ENCODE measurements around the gene MT1X. TPM values are rescaled to one million over a fixed set of nuclear protein-coding genes. Genes with fewer than 3 reads are reported as not detected.

The MT1X gene
- total and polyA plus RNA-seq, 2 of the 13 experiments (the other 11 are each of a cell fraction or from before 2014, with no cell fraction given), result 19.7 to 288 TPM

DNA sequence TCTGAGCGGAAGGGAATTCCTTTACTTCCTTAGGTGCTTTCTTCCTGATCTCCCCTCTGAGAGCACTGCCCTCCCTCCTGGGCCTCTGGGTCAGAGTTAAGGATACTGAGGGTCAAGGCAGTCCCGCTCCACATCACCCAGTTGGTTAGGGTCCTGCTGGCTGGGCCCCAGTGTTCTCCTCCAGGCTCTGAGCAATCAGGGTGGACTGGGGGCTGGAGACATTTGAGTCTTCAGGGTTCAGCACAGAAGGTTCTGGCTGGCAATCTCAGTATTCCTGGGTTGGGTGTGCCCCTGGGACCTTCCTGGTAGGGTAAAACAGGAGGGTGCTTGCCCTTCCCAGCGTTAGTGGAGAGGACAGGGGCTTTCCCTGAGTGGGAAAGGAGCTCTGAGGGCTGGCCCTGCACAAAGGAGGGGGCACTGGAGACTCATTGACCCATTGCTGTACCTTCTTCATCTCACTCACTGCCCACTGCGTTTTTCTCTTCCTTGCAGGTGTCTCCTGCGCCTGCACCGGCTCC is 49.4 kb upstream of the MT1X start:
- peak overlapping the region; percentile 77; the same call in 1 of the 2 replicates for H3K4me2 ChIP-seq (ENCODE audit: low read depth, low read length)
- no peak for DNase-seq (ENCODE audit: low spot score)
- H3K27ac ChIP-seq (ENCODE audit: extremely low read length, insufficient read depth, low read length), result no peak overlapping the region
- no peaks in the 10 kb centered on the region for H3K79me2 ChIP-seq (ENCODE audit: insufficient read depth, low read length)
- H3K9me3 ChIP-seq (ENCODE audit: low read length), result no peaks in the 10 kb centered on the region
- in situ Hi-C loops (cut with HindIII; ENCODE audit: extremely low pct_ligation_motif_present, low pct_unique_long_range_greater_than_20kb), result no loop called here
- peaks cover 8 to 89% of the 10 kb centered on the region in 2 experiments; a peak in 4 of 5 replicates for H3K27me3 ChIP-seq (ENCODE audit: control insufficient read depth in 1 of 2, insufficient read depth in 2 of 2, low read length in 2 of 2)
- H3K4me3 ChIP-seq (replicated peaks in 1 of 3; ENCODE audit: insufficient read depth in 1 of 3, low read depth in 2 of 3, low read length in 3 of 3), result peak overlapping the region in 2 of 3 experiments; percentile 54 to 73; a peak in 3 of 6 replicates
- no TSS peak for BruUV-seq (replicated peaks)
- ChIA-PET POLR2A (interaction anchor here (1.2 kb wide), 1 partner anchor 25 kb away, joined by 3 read pairs; the partner anchor contains the start of gene MT2A), CTCF (ENCODE audit: low intra/inter-chr PET ratio, low total read pairs) (no interaction called here)
- no peak for ATAC-seq
- FAIRE-seq, result no peak
- H3K9ac ChIP-seq (ENCODE audit: insufficient read depth, low read depth, low read length), result no peak overlapping the region
- no peaks in the 10 kb centered on the region for H4K20me1 ChIP-seq (ENCODE audit: insufficient read depth, low read length)
- H3K36me3 ChIP-seq (replicated peaks in 1 of 2; ENCODE audit: control insufficient read depth in 1 of 2, insufficient read depth in 2 of 2, low read length in 2 of 2), result no peaks in the 10 kb centered on the region
- intact Hi-C loops (cut with micrococcal nuclease; ENCODE audit: unreplicated experiment), result no loop called here
- H2AFZ ChIP-seq (ENCODE audit: low read length), result no peak overlapping the region
- 63% methylated on average over 4 of the region's 6 CpGs for whole genome bisulfite sequencing (ENCODE audit: low lambda C conversion rate)
- no peak for TF ChIP-seq ZNF143 (CRISPR knock-in tag; IDR thresholded peaks at IDR 0.05)
- no peak for TF ChIP-seq ZNF317 (CRISPR knock-in tag; IDR thresholded peaks at IDR 0.05)
- no peak for TF ChIP-seq PITX1 (CRISPR knock-in tag; IDR thresholded peaks at IDR 0.05)
- TF ChIP-seq SALL1 (CRISPR knock-in tag; IDR thresholded peaks at IDR 0.05), result no peak
- no peak for TF ChIP-seq CREM (IDR thresholded peaks at IDR 0.05)
- no peak for TF ChIP-seq CREM (CRISPR knock-in tag; IDR thresholded peaks at IDR 0.05)
- TF ChIP-seq ZNF350 (CRISPR knock-in tag; IDR thresholded peaks at IDR 0.05; ENCODE audit: borderline replicate concordance, low read depth), result no peak
- no peak for TF ChIP-seq TOE1 (CRISPR knock-in tag; IDR thresholded peaks at IDR 0.05)
- TF ChIP-seq, protein P1, sequence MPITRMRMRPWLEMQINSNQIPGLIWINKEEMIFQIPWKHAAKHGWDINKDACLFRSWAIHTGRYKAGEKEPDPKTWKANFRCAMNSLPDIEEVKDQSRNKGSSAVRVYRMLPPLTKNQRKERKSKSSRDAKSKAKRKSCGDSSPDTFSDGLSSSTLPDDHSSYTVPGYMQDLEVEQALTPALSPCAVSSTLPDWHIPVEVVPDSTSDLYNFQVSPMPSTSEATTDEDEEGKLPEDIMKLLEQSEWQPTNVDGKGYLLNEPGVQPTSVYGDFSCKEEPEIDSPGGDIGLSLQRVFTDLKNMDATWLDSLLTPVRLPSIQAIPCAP (CRISPR knock-in tag; IDR thresholded peaks at IDR 0.05; ENCODE audit: low read depth), result no peak
- TF ChIP-seq ZFY (CRISPR knock-in tag; IDR thresholded peaks at IDR 0.05), result no peak
- TF ChIP-seq RFX3 (CRISPR knock-in tag; IDR thresholded peaks at IDR 0.05), result no peak
- no peak for TF ChIP-seq SYNCRIP (IDR thresholded peaks at IDR 0.05; ENCODE audit: insufficient read depth, low read depth, low read length)
- no peak for TF ChIP-seq SRSF9 (IDR thresholded peaks at IDR 0.05; ENCODE audit: borderline replicate concordance, insufficient read depth, low read depth, low read length, poor library complexity, severe bottlenecking)
- no peak for TF ChIP-seq ZNF567 (CRISPR knock-in tag; IDR thresholded peaks at IDR 0.05; ENCODE audit: borderline replicate concordance)
- TF ChIP-seq, protein P2, sequence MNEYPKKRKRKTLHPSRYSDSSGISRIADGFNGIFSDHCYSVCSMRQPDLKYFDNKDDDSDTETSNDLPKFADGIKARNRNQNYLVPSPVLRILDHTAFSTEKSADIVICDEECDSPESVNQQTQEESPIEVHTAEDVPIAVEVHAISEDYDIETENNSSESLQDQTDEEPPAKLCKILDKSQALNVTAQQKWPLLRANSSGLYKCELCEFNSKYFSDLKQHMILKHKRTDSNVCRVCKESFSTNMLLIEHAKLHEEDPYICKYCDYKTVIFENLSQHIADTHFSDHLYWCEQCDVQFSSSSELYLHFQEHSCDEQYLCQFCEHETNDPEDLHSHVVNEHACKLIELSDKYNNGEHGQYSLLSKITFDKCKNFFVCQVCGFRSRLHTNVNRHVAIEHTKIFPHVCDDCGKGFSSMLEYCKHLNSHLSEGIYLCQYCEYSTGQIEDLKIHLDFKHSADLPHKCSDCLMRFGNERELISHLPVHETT (CRISPR knock-in tag; conservative IDR thresholded peaks at IDR 0.05), result no peak
- peaks cover 24% of the 10 kb centered on the region for H3K4me1 ChIP-seq (ENCODE audit: insufficient read depth, low read length)

All from HepG2 (cell line).